HG03095 (cell line): Measurements from ENCODE around the gene DUSP10.

Experiments used
- ATAC-seq: cut with Tn5 transposase; IDR thresholded peaks from one replicate; pipeline ENCODE4 v1.9.1; 2021; ENCODE audit warnings: moderate library complexity; ENCODE audit not compliant: unreplicated experiment

Gene DUSP10

GRCh38 chr1:221741703-221742554 lies at the start of gene DUSP10:
TSS of gene DUSP10 (minus strand) at chr1:221742089. CDS start at chr1:221739744, 2,345 bp downstream.
- peak; percentile 79 for ATAC-seq

GRCh38 chr1:221788466-221788865 lies 46.6 kb upstream of the DUSP10 start:
- no peak for ATAC-seq

GRCh38 chr1:221786647-221787046 lies 44.8 kb upstream of the DUSP10 start:
- ATAC-seq = no peak

GRCh38 chr1:221783936-221784335 lies 42.0 kb upstream of the DUSP10 start:
- ATAC-seq = no peak

- no peak for ATAC-seq
Observed at GRCh38 chr1:221783437-221783836, 41.5 kb upstream of the DUSP10 start.

- no peak for ATAC-seq
Observed at GRCh38 chr1:221782970-221783369, 41.1 kb upstream of the DUSP10 start.

GRCh38 chr1:221782477-221782876 lies 40.6 kb upstream of the DUSP10 start:
- ATAC-seq = no peak

- ATAC-seq = no peak
Observed at GRCh38 chr1:221781102-221781755, 39.3 kb upstream of the DUSP10 start.

GRCh38 chr1:221780175-221780574 lies 38.3 kb upstream of the DUSP10 start:
- ATAC-seq = no peak

- no peak for ATAC-seq
Observed at GRCh38 chr1:221779771-221780170, 37.9 kb upstream of the DUSP10 start.

- peak; percentile 26 for ATAC-seq
Observed at GRCh38 chr1:221778535-221779142, 36.8 kb upstream of the DUSP10 start.

- ATAC-seq = peak; percentile 18
Observed at GRCh38 chr1:221778125-221778524, 36.2 kb upstream of the DUSP10 start.

- ATAC-seq = peak; percentile 67
Observed at GRCh38 chr1:221777431-221778072, 35.7 kb upstream of the DUSP10 start.

- ATAC-seq = peak; percentile 31
Observed at GRCh38 chr1:221776495-221777301, 34.8 kb upstream of the DUSP10 start.

GRCh38 chr1:221775206-221775605 lies 33.3 kb upstream of the DUSP10 start:
- ATAC-seq = no peak

- ATAC-seq = no peak
Observed at GRCh38 chr1:221774054-221774842, 32.4 kb upstream of the DUSP10 start.

- ATAC-seq = no peak
Observed at GRCh38 chr1:221773383-221773782, 31.5 kb upstream of the DUSP10 start.

GRCh38 chr1:221772117-221772516 lies 30.2 kb upstream of the DUSP10 start:
- ATAC-seq = no peak

GRCh38 chr1:221768444-221769066 lies 26.7 kb upstream of the DUSP10 start:
- no peak for ATAC-seq
